NB4 (cell line): ENCODE data around the gene ZNF341.

ENCODE experiments used
- MYC ChIP-seq: IDR thresholded peaks from 2 replicates; pipeline ENCODE4 v1.6.1; 2011; ENCODE audit warnings: low read depth, low read length
- TF ChIP-seq, protein P1 (sequence below): IDR thresholded peaks from one replicate; pipeline ENCODE4 v1.5.1; 2012; ENCODE audit warnings: low read depth, low read length

DNA sequence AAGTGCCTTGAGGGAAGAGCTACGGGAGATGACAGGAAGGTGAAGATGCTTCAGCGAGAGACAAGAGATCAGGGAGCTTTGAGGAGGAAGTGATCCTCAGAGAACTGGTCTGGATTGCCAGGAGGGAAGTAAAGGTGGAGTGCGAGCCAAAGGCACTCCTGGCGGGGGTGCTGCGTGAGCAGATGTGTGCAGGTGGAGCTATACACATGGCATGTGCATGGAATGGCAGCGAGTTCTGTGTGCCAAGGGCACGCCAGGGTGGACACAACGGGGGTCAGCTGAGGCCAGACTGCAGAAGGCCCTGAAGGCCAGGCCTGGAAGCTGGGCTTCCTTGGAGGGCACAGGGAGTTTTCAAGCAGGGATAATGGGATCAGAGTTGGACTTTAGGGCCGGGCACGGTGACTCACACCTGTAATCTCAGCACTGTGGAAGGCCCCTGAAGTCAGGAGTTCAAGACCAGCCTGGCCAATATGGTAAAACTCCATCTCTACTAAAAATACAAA, 17.9 kb upstream of the ZNF341 start:
- TF ChIP-seq, protein P1, sequence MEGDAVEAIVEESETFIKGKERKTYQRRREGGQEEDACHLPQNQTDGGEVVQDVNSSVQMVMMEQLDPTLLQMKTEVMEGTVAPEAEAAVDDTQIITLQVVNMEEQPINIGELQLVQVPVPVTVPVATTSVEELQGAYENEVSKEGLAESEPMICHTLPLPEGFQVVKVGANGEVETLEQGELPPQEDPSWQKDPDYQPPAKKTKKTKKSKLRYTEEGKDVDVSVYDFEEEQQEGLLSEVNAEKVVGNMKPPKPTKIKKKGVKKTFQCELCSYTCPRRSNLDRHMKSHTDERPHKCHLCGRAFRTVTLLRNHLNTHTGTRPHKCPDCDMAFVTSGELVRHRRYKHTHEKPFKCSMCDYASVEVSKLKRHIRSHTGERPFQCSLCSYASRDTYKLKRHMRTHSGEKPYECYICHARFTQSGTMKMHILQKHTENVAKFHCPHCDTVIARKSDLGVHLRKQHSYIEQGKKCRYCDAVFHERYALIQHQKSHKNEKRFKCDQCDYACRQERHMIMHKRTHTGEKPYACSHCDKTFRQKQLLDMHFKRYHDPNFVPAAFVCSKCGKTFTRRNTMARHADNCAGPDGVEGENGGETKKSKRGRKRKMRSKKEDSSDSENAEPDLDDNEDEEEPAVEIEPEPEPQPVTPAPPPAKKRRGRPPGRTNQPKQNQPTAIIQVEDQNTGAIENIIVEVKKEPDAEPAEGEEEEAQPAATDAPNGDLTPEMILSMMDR = no peak
- TF ChIP-seq MYC = no peak
